IMR-90 (cell line): ENCODE data around the gene CFAP299. TPM values are rescaled to one million over a fixed set of nuclear protein-coding genes. Genes with fewer than 3 reads are reported as not detected.

Experiments used
- ATAC-seq: fragments of 200-7000 bp; cut with Tn5 transposase; 2 replicates; pipeline ENCODE4 v1.9.1; 2020; ENCODE audit warnings: low read depth, mild to moderate bottlenecking, moderate library complexity
- BruUV-seq: library from RNA; stranded (reverse); fragments of 400-500 nt; replicated peaks from 2 replicates; lab custom pipeline; 2021; lab: Mats Ljungman, UMichigan
- CTCF ChIA-PET: fragments of 300-600 bp; formaldehyde crosslinking; extraction: SDS; loops from one replicate; lab custom pipeline; 2021; ENCODE audit warnings: antibody characterized with exemption; lab: Yijun Ruan, JAX
- POLR2A ChIA-PET: fragments of 300-600 bp; sonication (Branson Sonifier 250); formaldehyde crosslinking; loops from one replicate; lab custom pipeline; 2022; ENCODE audit warnings: antibody characterized with exemption; ENCODE audit not compliant: unreplicated experiment; lab: Charles Lee
- DNase-seq: peaks from one replicate; pipeline ENCODE4 v3.0.0; 2013
- H2AFZ ChIP-seq: replicated peaks from 2 replicates; pipeline ENCODE3; 2013; ENCODE audit warnings: low read length, mild to moderate bottlenecking; ENCODE audit not compliant: poor library complexity
- H2AK5ac ChIP-seq: 2 replicates; pipeline ENCODE4 v1.6.1; 2013; ENCODE audit warnings: low read depth, low read length, inconsistent platforms
- H2AK9ac ChIP-seq: replicated peaks from 2 replicates; pipeline ENCODE3; 2013; ENCODE audit warnings: mild to moderate bottlenecking, low read depth, low read length, moderate library complexity; ENCODE audit not compliant: poor library complexity
- H2BK120ac ChIP-seq: 2 replicates; pipeline ENCODE4 v1.6.1; 2013; ENCODE audit warnings: low read depth, low read length, inconsistent platforms
- H2BK15ac ChIP-seq: 3 replicates; pipeline ENCODE4 v1.6.1; 2013; ENCODE audit warnings: low read depth, low read length, inconsistent platforms
- H2BK20ac ChIP-seq: 2 replicates; pipeline ENCODE4 v1.6.1; 2013; ENCODE audit warnings: low read depth, mild to moderate bottlenecking, inconsistent platforms, low read length, moderate library complexity
- H2BK5ac ChIP-seq: 2 replicates; pipeline ENCODE4 v1.6.1; 2013; ENCODE audit warnings: mild to moderate bottlenecking, low read depth, low read length, inconsistent platforms; ENCODE audit not compliant: poor library complexity, severe bottlenecking
- H3K14ac ChIP-seq: replicated peaks from 2 replicates; pipeline ENCODE4 v1.6.1; 2013; ENCODE audit warnings: low read depth, low read length, inconsistent platforms
- H3K18ac ChIP-seq: 2 replicates; pipeline ENCODE4 v1.6.1; 2013; ENCODE audit warnings: low read depth, low read length, control low read depth
- H3K23ac ChIP-seq: 2 replicates; pipeline ENCODE4 v1.6.1; 2013; ENCODE audit warnings: low read depth, low read length, inconsistent platforms
- H3K27ac ChIP-seq: 2 replicates; pipeline ENCODE4 v1.5.1; 2013; ENCODE audit warnings: mild to moderate bottlenecking, control low read depth, low read length; ENCODE audit not compliant: insufficient read depth
- H3K27me3 ChIP-seq: 2 replicates; pipeline ENCODE4 v1.6.1; 2013; ENCODE audit warnings: low read length; ENCODE audit not compliant: control insufficient read depth, insufficient read depth
- H3K36me3 ChIP-seq: 2 replicates; pipeline ENCODE4 v1.6.1; 2013; ENCODE audit warnings: low read length, mixed read lengths; ENCODE audit not compliant: control insufficient read depth, insufficient read depth
- H3K4ac ChIP-seq: 2 replicates; pipeline ENCODE4 v1.6.1; 2013; ENCODE audit warnings: low read depth, low read length, inconsistent platforms
- H3K4me1 ChIP-seq: 2 replicates; pipeline ENCODE4 v1.6.1; 2013; ENCODE audit warnings: low read length, mixed read lengths; ENCODE audit not compliant: control insufficient read depth, insufficient read depth
- H3K4me2 ChIP-seq: 2 replicates; pipeline ENCODE4 v1.6.1; 2013; ENCODE audit warnings: low read depth, mild to moderate bottlenecking, control low read depth, low read length, moderate library complexity
- H3K4me3 ChIP-seq: 2 replicates; pipeline ENCODE4 v1.5.1; 2013; ENCODE audit warnings: low read depth, mild to moderate bottlenecking, control low read depth, low read length, moderate library complexity; ENCODE audit not compliant: insufficient read depth
- H3K56ac ChIP-seq: 2 replicates; pipeline ENCODE4 v1.6.1; 2013; ENCODE audit warnings: low read length, inconsistent platforms; ENCODE audit not compliant: insufficient read depth; ENCODE audit errors: extremely low read depth
- H3K79me1 ChIP-seq, 2 experiments: 2 replicates each; pipeline ENCODE4 v1.6.1; 2013; ENCODE audit warnings: low read length in 2 of 2, inconsistent platforms in 1 of 2, low read depth in 1 of 2
- H3K9ac ChIP-seq: 2 replicates; pipeline ENCODE4 v1.6.1; 2013; ENCODE audit warnings: low read depth, low read length, control low read depth
- H3K9me1 ChIP-seq: 2 replicates; pipeline ENCODE4 v1.6.1; 2013; ENCODE audit warnings: low read length, inconsistent platforms; ENCODE audit not compliant: insufficient read depth
- H3K9me3 ChIP-seq: 2 replicates; pipeline ENCODE4 v1.6.1; 2013; ENCODE audit warnings: low read length; ENCODE audit not compliant: control insufficient read depth, insufficient read depth
- H4K20me1 ChIP-seq: 2 replicates; pipeline ENCODE4 v1.6.1; 2013; ENCODE audit warnings: low read length, inconsistent platforms; ENCODE audit not compliant: insufficient read depth
- H4K5ac ChIP-seq: 2 replicates; pipeline ENCODE4 v1.6.1; 2013; ENCODE audit warnings: mild to moderate bottlenecking, low read depth, low read length, control low read depth
- H4K8ac ChIP-seq, 2 experiments: 2 replicates each; pipeline ENCODE4 v1.6.1; 2013; ENCODE audit warnings: low read depth in 2 of 2, low read length in 2 of 2, control low read depth in 1 of 2, inconsistent platforms in 1 of 2
- H4K91ac ChIP-seq: 2 replicates; pipeline ENCODE4 v1.6.1; 2013; ENCODE audit warnings: low read depth, low read length, inconsistent platforms; ENCODE audit not compliant: insufficient read depth
- BHLHE40 ChIP-seq: fragments of 150-350 bp; IDR thresholded peaks from 2 replicates; pipeline ENCODE4 v1.6.1; 2016; ENCODE audit warnings: mild to moderate bottlenecking, low read depth, low read length
- CEBPB ChIP-seq: IDR thresholded peaks from 2 replicates; pipeline ENCODE4 v1.6.1; 2012; ENCODE audit warnings: low read depth, low read length, improper control_type of control experiment
- CHD1 ChIP-seq: IDR thresholded peaks from 2 replicates; pipeline ENCODE4 v1.6.1; 2012; ENCODE audit warnings: low read depth, low read length, improper control_type of control experiment
- FOS ChIP-seq: fragments of 150-350 bp; IDR thresholded peaks from 2 replicates; pipeline ENCODE4 v1.6.1; 2016; ENCODE audit warnings: low read depth, low read length
- MAZ ChIP-seq: IDR thresholded peaks from 2 replicates; pipeline ENCODE4 v1.6.1; 2012; ENCODE audit warnings: low read depth, mild to moderate bottlenecking, low read length, improper control_type of control experiment, moderate library complexity, borderline replicate concordance
- MXI1 ChIP-seq: IDR thresholded peaks from 2 replicates; pipeline ENCODE4 v1.6.1; 2012; ENCODE audit warnings: low read depth, mild to moderate bottlenecking, low read length, moderate library complexity, borderline replicate concordance
- NFE2L2 ChIP-seq: fragments of 150-350 bp; IDR thresholded peaks from 2 replicates; pipeline ENCODE4 v1.6.1; 2016; ENCODE audit warnings: low read depth, mild to moderate bottlenecking, low read length
- RCOR1 ChIP-seq: IDR thresholded peaks from 2 replicates; pipeline ENCODE4 v1.6.1; 2012; ENCODE audit warnings: mild to moderate bottlenecking, low read length, improper control_type of control experiment; ENCODE audit not compliant: insufficient replicate concordance
- RFX5 ChIP-seq: IDR thresholded peaks from 2 replicates; pipeline ENCODE4 v1.8.0; 2012; ENCODE audit warnings: low read depth, mild to moderate bottlenecking, low read length, moderate library complexity
- USF2 ChIP-seq: fragments of 150-350 bp; IDR thresholded peaks from 2 replicates; pipeline ENCODE4 v1.6.1; 2017; ENCODE audit warnings: mild to moderate bottlenecking, antibody characterized with exemption, low read length, low read depth
- WGBS, 2 experiments: methylation state at CpG; one replicate each; pipeline versions ENCODE4 v1.1.5 to v1.1.7; 2013; ENCODE audit warnings: missing lambda C conversion rate in 2 of 2; ENCODE audit not compliant: insufficient read length in 1 of 2; ENCODE audit errors: extremely low coverage in 2 of 2; 5-methylcytosine and 5-hydroxymethylcytosine counted together
- dilution Hi-C: fragments of 300-500 bp; cut with HindIII; formaldehyde crosslinking; loops from one replicate; pipeline ENCODE4 v1.14.3; 2018; ENCODE audit warnings: low sequenced_read_pairs; ENCODE audit not compliant: unreplicated experiment
- in situ Hi-C: fragments of 300-500 bp; cut with MboI; formaldehyde crosslinking; loops from 3 replicates; pipeline ENCODE4 v1.14.3; 2019; ENCODE audit warnings: low sequenced_read_pairs, inconsistent platforms, mixed read lengths
- intact Hi-C: fragments of 100-400 bp; cut with micrococcal nuclease; formaldehyde crosslinking; loops from 2 replicates; pipeline ENCODE4 v1.10.0; 2022
- polyA plus RNA-seq, 3 experiments: library from polyadenylated mRNA; depleted of rRNA; stranded (reverse); fragments of >200 nt; gene quantifications; 2 replicates each; pipeline ENCODE4 v1.2.3, GENCODE V29; 2012; ENCODE audit warnings: low replicate concordance in 1 of 3
- total RNA-seq: library from RNA; depleted of rRNA; stranded (reverse); fragments of >200 nt; gene quantifications from 2 replicates; pipeline ENCODE4 v1.2.3, GENCODE V29; 2012
- TF ChIP-seq, protein P1 (sequence below): fragments of 150-350 bp; IDR thresholded peaks from 2 replicates; pipeline ENCODE4 v1.6.1; 2016; ENCODE audit warnings: low read depth, mild to moderate bottlenecking, low read length, moderate library complexity, borderline replicate concordance

The CFAP299 gene
- total and polyA plus RNA-seq, 2 of the 4 experiments (the other 2 are of a cell fraction) = 1.0 to 1.1 TPM

- no peak for DNase-seq
- H3K27me3 ChIP-seq = no peaks in the 10 kb centered on the region
- H3K14ac ChIP-seq = no peak overlapping the region
- dilution Hi-C loops = no loop called here
- H3K36me3 ChIP-seq = no peaks in the 10 kb centered on the region
- intact Hi-C loops = no loop called here
- H4K91ac ChIP-seq = no peak overlapping the region
- no peak overlapping the region for H3K27ac ChIP-seq
- no peak overlapping the region for H3K4me3 ChIP-seq
- no peaks in the 10 kb centered on the region for H3K9me1 ChIP-seq
- no peak overlapping the region for H2BK5ac ChIP-seq
- H2AK5ac ChIP-seq = no peak overlapping the region
- no peak overlapping the region for H3K4ac ChIP-seq
- no peak overlapping the region for H2BK15ac ChIP-seq
- WGBS, 2 experiments = no CpG with 5 or more reads among the region's 3 CpGs
- H3K4me2 ChIP-seq = no peak overlapping the region
- no peak for ATAC-seq
- H2AK9ac ChIP-seq = no peak overlapping the region
- H2BK120ac ChIP-seq = no peak overlapping the region
- no peak overlapping the region for H2AFZ ChIP-seq
- no TSS peak for BruUV-seq
- in situ Hi-C loops = no loop called here
- no peak overlapping the region for H4K5ac ChIP-seq
- no peak overlapping the region for H3K9ac ChIP-seq
- TF ChIP-seq USF2 (no peak), CHD1 (no peak), RCOR1 (no peak), NFE2L2 (no peak), MXI1 (no peak), RFX5 (no peak), MAZ (no peak), BHLHE40 (no peak), FOS (no peak), CEBPB (no peak)
- TF ChIP-seq, protein P1, sequence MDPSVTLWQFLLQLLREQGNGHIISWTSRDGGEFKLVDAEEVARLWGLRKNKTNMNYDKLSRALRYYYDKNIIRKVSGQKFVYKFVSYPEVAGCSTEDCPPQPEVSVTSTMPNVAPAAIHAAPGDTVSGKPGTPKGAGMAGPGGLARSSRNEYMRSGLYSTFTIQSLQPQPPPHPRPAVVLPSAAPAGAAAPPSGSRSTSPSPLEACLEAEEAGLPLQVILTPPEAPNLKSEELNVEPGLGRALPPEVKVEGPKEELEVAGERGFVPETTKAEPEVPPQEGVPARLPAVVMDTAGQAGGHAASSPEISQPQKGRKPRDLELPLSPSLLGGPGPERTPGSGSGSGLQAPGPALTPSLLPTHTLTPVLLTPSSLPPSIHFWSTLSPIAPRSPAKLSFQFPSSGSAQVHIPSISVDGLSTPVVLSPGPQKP = no peak
- no peak overlapping the region for H4K8ac ChIP-seq
- CTCF ChIA-PET = interaction anchor here (0.6 kb wide), 1 partner anchor 12 kb away, joined by 3 read pairs; no protein-coding TSS in a partner anchor
- H3K79me1 ChIP-seq = no peaks in the 10 kb centered on the region
- no peak overlapping the region for H3K18ac ChIP-seq
- POLR2A ChIA-PET = no interaction called here
- no peak overlapping the region for H3K23ac ChIP-seq
- no peaks in the 10 kb centered on the region for H3K9me3 ChIP-seq
- no peak overlapping the region for H3K56ac ChIP-seq
- H3K4me1 ChIP-seq = no peaks in the 10 kb centered on the region
- no peaks in the 10 kb centered on the region for H4K20me1 ChIP-seq
- no peak overlapping the region for H2BK20ac ChIP-seq
These were observed 151.1 kb downstream of the CFAP299 start for GRCh38 chr4:80486603-80487002.
